HG02938 (cell line): ENCODE data around the gene EVA1A.

Experiments
- ATAC-seq: cut with Tn5 transposase; IDR thresholded peaks from one replicate; pipeline ENCODE4 v1.9.1; 2021; ENCODE audit warnings: mild to moderate bottlenecking, moderate library complexity; ENCODE audit not compliant: unreplicated experiment

EVA1A gene, protein sequence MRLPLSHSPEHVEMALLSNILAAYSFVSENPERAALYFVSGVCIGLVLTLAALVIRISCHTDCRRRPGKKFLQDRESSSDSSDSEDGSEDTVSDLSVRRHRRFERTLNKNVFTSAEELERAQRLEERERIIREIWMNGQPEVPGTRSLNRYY

DNA sequence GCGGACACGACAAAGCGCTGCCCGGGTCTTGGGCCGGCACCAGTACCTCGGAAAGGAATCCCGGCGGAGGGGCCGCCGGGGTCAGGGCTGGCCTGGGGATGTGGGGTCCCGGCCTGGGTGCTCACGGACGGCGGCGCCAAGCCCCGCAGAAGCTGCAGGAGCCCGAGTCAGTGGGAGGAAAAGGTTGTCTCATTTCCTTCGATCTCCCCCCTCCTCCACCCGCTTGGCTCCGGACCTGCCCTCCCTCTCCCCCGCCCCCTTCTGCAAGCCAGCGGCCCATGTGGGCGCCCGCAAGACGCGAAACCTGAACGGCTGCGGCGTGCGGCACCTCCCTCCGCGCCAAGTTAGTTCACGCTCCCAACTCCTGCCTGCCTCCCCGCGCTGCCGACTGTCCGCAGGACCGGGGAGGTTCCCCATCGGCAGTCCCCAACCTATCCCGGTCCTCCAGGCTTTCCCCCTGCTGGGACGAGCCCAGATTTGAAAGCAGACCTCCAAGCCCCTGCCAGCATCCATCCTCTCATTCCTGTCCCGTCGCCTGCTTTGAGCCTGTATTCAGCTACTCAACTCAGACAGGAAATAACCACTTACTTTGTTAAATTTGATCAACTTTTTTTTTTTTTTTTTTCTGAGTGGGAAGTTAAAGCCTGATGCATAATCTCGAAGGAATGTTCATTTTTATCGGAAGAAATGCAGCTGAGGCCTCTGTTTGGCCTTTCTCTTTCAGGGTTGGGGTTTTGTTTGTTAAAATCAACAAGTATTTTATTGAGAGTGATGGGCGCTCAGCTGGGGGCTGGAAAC, at the start of gene EVA1A:
TSS of gene EVA1A (minus strand) at position 172 of the 798 bp plus-strand sequence. CDS start 42,799 bp downstream, outside the sequence.
- ATAC-seq: peak; percentile 33

DNA sequence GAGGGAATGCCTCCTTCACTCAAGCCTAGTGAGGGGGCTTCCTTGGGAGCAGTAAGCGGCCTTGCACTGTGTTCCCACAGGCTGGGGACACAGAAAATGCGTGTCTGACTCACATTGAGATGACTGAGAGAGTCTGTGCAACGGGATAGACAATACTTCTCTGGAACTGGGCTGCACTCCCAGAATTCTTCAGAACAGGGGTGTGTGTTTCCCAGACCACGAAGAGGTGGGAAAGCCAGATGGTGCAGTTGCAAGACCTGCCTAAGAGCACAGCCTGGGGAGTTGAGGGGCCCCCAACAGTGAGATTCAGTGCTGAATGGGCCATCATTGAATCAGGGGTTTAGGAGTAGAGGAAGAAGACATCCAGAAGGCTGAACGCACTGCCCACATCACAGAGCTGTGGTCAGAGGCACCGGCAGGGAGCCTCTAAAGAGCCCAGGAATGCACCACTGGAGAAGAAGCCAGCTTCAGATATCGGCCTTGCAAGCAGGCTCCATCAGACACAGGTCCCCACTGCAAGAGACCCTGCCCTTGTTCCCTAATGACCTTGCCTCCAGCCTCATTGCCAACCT, 49.3 kb upstream of the EVA1A start:
- no peak for ATAC-seq

DNA sequence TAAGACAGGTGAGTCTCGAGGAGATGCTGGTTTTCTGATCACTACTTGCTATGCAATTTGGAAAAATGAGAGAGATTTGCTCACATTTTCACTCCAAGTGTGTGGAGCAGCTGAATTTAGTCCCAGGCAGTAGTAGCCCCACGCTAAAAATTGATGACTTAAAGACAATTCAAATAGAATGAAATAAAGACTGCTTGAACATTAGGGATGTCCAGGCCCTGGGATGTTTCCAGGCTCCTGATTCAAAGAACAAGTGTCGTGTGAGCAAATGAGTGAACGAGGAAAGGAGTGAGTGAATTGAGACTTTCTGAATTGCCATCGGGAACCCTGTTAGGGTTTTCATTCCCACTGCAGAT, 48.6 kb upstream of the EVA1A start:
- ATAC-seq: no peak

DNA sequence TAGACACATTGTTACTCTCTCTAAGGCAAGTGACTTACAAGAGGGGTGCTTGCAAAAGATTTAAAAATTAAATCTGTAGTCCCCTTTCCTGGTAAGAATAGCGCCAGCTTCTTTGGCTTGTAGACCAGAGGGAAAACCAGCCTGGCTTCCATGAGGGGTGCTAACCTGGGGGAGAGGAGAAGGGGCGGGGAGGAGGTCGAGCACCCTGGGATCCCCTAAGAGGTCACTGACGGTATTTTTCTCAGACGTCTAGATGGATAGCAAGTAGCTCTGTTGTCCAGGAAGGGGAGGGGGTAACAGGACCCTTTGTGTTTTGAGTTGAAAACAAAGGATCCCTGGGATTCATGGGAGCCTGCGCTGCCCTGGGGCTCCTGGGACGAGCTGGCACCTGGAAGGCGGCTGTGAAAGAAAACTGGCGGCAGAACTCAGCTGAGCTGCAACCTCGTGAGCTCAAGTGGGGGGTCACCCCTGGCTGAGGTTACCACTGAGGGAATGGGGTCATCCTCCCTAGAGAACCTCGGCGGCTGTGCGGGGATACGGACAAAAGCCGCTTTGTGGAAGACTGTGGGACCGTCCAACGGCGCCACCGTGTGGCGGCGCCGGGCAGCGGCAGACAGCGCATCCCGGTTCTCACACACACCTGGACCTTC, 48.1 kb upstream of the EVA1A start:
- peak; percentile 74 for ATAC-seq

DNA sequence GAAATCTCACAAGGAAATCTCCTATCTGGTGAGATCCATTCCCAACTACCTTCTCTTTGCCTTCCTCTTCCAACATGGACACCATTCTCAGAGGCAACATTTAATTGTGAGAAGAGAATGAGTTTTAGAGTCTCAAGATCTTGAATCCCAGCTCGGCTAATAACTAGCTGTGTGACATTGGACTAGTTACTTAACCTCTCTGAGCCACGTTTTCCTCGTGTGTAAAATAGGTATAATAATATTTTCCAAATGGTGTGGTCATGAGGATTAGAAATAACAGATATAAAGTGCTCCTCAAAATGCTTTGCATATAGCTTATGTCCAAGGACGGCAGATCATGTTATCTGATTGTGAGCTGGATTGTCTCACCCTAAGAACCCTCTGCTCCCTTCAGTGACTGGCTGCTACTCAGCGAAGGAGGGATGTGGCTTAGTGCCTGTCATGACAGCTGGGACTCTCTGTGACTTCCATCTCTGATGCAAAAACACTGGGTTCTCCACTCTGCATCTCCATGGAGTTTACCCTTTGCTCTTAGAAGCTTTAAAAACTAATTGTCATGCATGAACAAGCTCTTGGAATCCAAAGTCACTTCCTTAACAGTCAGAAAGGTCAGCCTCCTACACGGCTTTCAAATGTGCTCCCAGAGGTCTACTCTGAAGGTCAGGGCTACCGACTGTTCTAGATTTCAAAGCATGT, 47.4 kb upstream of the EVA1A start:
- no peak for ATAC-seq

DNA sequence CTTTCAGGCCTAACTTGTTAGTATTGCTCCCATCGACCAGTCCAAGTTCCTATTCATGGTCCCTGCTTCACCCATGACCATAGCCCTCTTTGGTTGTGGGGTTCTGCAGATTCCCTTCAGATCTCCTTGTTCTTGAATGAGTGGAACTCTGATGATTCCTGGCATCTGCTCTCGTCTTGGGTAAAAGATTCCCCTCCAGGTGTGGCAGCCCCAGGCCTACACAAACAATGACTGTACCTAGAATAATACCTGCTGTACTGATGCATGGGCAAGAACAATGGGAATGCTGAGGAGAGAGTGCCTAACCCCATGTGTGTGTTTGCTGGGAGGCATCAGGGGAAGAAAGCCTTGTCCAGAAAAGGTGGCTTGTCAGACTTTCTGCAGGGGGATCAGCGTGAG, 46.7 kb upstream of the EVA1A start:
- no peak for ATAC-seq

DNA sequence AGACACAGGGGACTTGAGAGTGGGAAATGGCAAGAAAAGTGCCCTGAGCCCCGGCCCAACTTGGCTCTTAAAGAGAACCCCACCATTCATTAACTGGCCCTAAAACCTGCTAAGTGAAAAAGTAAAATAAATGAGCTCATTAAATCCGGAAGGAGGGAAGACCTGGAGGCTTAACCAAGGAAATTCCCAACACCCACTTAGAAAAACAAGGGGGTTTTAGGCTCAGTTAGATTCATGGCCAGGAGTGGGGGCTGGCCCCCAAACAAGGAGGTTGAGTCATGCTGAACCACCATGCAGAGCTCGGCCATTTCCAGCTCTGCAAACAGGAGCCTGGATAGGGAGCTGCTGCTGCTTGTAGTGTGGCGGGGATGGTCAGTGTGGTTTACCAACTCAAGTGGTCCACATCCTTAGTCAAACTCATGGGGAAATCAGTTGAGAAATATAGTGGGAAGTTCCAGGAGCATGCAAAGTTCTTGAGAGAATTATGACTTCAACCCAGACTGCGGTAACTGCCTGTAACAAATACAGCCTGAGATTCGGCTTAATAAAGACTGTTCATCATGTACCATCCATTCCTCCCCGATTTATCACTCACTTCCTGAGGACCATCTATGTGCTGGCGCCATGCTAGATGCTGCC, 46.1 kb upstream of the EVA1A start:
- no peak for ATAC-seq

DNA sequence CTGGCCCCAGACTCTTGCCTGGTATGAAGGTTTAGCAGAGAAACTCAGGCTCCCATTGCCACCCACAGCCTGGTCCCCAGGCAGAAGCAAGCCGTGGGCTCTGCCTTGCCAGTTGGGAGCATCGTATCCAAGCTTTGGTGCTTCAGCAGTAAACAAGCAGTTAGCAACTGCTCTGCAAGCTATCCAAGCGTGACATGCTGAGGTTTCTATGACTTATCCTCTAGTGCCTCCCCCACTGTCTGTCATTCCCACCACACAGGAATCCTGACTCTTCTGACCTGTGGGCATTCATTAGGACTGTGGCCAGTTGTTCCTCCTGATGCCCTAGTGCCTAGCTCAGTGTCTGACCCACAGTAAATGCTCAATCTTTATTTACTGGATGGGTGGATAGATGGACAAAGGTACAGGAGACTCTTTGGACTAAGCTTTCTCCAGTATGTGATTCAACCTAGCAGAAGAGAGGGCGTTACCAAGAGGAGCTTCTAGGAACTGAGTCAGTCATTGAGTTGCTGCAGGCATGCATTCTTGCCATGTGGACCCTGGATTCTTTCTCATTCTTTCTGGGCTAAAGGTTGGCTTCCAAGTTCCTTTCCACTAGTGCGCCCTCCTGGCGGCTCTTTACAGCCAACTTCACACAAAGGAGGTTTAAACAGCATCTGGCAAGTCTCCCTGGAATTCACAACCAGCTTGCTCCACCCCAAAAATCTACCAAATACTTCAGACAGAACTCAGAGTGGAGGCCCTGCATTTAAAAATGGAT, 45.2 kb upstream of the EVA1A start:
- no peak for ATAC-seq

DNA sequence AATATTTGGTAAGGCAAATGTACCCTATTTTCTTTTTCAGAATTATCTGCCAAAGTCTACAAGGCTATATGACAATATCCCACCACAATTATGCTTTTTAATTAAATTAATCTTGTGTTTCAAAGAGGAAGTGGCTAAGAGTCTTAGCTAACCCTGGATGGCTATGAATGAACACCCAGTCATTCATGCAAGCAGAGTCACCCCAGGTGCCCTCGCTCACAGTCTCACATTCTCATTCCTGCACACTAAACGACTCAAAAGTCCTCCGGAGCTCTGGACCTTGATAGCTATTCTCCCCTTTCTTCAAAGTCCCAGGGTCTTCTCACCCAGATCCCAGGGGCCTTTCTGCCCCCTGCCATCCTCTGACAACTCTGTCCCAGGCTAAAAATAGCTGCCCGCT, 43.7 kb upstream of the EVA1A start:
- ATAC-seq: no peak

DNA sequence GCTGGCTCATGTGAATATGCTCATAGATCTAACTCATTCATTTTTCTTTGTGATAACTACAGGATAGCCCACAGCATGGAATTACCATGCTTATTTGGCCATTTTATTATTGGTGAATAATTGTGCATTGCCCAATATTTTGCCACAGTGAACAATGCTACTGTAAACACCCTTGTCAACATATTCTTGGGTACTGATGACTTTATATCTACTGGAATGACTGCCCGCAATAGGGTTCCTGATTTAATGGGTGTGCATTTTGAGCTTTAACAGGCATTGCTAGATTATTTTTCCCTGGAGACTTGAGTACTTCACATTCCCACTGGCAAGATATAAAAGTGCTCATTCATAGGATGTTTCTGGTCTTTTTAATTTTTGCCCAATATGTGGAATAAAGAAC, 42.7 kb upstream of the EVA1A start:
- ATAC-seq: no peak

DNA sequence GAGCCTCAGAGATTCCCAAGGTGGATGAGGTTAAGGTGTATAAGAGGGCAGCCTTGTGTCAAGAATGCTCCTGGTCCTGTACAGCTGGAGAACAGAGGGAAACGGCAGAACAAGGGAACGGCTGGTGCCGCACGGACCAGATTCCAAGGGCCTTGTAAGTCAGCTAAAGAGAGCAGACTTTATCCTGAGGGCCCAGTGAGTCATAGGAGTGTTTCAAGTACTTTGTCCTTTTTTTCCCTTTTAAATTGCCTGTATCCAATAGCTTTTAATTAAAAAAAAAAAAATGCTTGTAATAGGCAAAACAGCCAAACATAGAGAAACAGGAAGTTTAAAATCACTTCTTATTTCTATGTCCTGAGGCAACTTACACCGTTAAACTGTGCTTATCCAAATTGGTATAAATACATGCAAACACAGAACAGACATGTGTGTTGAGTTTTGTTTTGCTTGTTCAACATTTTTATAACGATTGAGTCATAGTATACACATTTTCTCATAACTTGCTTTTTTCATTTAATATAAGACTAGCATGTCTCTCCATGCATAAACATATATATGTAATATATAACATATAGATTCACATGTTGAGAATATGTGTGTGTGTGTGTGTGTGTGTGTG, 42.1 kb upstream of the EVA1A start:
- no peak for ATAC-seq

DNA sequence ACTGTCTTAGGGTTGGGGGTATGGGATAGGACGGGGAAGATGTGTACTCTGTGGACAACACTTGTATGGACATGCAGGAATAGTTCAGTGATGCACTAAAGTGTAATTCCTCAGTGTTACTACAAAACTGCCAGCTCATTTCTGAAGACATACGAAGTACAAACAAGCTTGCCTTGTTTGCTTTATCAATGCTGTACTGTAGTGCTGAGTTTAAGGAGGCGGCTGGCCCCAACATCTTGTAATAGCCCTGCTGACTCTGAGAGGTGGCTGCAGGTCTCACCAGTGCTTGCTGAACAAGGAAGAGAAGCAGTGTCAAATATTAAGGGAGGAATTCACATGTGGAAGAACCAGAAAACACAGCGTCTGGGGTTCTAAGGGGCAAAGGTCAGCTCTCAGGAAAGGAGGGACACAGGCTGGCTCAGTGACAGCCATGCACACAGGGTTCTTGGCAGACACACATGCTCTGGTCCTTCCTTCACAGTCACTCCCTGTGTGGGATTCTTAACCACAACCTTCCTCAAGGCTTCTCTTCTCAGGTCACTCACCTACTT, 39.8 kb upstream of the EVA1A start:
- ATAC-seq: no peak

DNA sequence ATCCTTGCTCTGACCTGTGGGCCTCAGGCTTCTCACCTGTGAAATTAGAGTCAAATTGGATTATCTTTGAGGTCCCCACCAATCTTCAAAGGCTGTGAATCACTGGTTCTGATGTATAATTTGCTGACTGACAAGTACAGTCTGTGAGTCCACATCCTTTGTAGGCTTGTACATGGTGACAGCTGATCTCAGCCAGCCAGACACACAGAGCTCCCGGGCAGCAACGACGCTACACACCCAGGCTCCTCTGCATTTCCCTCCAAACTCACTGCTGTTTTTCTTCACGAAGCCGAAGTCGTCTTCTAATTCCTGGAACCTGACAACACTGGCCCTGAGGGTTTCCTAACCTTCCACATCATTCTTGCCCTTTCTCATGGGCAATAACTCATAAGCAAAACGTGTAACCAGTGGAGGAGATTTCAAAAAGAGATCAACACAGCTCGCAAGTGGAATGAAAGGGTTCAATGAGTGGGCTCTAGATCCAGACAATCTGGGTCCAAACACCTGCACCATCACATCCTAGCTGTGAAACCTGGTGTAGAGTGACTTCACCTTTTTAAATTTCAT, 37.9 kb upstream of the EVA1A start:
- ATAC-seq: no peak

DNA sequence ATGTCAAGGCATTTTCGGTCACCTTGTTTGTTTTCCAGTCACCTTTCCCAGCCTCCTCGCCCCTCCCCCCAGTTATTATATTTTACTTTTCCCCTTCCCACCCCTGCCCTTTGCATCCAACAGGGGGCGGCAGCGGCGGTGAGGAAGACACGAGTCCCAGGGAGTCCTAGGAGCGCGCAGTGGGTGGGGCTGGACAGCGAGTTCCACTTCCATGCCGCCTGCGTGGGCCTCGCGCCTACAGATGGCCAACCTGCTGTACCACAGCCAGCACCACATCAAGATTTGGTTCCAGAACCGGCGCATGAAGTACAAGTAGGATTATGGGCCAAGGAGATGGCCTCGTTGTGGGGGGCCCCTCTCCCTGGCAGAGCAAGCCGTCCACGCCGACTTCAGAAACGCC, 37.2 kb upstream of the EVA1A start:
- no peak for ATAC-seq

DNA sequence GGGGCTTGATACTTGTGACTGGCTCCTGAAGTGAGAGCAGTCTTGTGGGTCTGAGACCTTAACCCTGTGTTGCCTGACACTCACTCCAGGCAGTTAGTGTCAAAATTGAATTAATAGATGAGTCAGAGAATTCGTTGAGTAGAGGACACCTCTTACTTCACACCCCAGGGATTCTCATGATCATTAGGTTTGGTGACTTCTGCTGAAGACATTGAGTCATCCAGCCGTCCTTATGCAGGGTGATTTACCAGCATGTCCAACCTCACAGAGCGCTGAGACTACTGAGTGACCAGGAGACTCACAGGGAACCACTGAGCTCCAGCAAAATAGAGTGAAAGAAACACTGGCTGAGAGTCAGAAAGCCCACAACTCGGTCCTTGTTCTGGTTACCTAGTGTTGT, 36.0 kb upstream of the EVA1A start:
- ATAC-seq: no peak

DNA sequence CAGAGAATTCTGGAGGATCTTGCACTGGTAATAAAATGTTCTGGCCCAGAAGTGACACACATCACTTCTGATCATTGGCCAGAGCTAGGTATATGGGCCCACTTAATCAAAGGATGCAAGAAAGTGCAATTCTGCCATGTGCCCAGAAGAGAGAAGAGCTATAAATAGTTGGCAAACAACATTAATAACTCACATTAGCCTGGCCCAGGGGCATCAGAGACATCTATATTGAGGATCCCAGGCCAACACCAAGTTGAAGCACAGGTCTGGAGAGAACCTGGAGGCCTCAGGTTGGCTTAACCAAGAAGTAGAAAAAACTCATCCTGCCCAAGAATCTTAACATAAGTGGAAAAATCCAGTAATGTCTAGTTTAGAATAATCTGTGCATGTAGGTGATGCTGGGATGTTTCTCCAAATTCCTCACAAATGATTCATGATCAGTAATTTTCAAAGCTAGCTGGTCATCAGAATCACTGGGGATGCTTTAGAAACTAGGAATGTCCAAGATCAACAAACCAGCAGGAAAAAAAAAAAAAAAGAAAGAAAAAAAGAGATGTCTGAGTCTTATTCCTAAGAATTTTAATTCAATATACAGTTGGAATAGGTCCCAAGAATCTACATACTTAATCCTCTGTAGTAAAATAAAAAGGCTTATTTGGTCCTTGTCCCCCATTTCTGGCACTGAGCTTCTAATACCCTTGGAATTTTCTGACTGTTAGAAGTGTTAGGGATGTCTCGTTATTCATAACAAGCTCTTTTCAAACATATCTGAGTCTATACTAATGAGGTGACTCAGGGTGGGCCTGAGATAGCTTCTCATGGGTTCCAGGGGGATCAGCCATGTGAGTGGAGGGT, 35.0 kb upstream of the EVA1A start:
- ATAC-seq: no peak

DNA sequence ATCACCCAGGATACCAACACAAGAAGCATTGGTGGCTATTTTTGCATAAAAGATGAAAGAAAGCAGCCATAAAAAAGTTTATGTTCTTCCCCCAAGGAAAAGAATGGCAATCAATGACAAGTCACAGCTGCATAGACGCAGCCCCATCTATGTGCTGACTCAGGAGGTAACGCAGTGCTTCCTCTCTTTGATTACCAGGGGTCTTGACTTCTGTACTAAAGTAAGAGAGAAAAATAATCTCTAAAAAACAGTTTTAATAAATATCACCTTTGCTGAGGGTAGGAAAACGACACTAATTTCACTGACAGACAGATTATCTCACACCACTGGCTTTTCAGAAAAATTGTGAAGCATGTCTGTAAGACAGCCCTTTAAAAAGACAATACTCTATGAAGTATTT, 33.9 kb upstream of the EVA1A start:
- no peak for ATAC-seq

DNA sequence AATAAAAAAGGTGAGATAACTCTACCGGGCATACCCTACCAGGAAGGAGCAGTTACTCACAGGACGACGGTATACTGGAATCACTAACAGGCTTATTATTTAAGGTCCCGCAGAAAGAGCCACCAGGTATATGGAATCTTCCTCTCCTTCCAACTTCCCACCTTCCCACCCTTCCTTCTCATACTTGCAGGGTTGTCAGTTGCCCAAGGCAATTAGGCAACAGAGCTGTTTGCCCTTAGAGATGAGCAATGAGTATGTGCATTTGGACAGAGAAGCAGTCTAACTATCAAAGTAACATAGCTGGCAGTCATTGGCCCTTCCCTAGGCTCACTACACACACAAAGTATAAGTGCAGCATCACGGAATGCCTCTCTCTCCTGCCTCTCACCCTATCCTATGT, 32.1 kb upstream of the EVA1A start:
- no peak for ATAC-seq
